WI38 (cell line): ENCODE results near the gene ZDHHC7.

Experiments
- H3K4me3 ChIP-seq: 2 replicates; pipeline ENCODE4 v1.5.1; 2011; ENCODE audit warnings: low read depth, mild to moderate bottlenecking, control low read depth, low read length
- TF ChIP-seq, protein P1 (sequence below): IDR thresholded peaks from 2 replicates; pipeline ENCODE4 v1.5.1; 2012; ENCODE audit warnings: low read depth, mild to moderate bottlenecking, control low read depth, low read length

Gene ZDHHC7

DNA sequence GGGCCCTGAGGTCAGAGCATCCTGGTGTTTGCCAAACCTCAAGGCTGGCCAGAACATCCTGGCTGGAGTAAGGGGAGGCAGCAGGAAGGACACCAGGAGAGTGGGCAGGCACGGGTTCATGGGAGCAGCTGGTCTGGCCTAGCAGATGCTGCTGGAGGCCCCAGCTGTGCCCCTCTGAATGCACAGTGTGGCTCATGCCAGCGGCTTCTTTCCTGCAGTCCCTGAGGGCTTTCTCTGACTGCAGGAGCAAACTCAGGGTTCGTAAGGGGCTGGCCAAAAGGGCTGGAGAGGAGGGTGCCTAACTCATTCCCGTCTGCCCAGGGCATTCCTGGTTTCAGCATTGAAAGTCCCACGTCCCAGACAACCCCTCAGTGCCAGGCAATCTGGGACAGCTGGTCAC lies 78.7 kb downstream of the ZDHHC7 start:
- no peak overlapping the region for H3K4me3 ChIP-seq
- TF ChIP-seq, protein P1, sequence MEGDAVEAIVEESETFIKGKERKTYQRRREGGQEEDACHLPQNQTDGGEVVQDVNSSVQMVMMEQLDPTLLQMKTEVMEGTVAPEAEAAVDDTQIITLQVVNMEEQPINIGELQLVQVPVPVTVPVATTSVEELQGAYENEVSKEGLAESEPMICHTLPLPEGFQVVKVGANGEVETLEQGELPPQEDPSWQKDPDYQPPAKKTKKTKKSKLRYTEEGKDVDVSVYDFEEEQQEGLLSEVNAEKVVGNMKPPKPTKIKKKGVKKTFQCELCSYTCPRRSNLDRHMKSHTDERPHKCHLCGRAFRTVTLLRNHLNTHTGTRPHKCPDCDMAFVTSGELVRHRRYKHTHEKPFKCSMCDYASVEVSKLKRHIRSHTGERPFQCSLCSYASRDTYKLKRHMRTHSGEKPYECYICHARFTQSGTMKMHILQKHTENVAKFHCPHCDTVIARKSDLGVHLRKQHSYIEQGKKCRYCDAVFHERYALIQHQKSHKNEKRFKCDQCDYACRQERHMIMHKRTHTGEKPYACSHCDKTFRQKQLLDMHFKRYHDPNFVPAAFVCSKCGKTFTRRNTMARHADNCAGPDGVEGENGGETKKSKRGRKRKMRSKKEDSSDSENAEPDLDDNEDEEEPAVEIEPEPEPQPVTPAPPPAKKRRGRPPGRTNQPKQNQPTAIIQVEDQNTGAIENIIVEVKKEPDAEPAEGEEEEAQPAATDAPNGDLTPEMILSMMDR, result no peak

DNA sequence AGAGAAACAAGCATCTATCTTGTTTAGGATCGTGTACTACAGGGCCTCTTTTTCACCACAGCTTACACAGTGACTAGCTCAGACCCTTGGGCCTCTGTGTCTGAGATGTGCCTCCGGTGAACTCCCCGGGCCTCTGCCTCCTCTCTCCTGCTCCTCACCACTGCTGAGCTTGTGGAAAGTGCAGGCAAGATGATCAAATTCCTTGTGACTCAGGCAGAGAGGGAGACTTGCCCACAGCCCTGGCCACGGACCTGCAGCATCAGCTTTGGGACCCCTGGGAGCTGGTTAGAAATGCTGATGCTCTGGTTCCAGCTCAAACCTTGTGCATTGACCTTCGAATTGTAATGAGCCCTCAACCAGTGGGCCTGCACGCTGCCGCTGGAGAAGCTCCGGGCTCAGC lies 79.8 kb downstream of the ZDHHC7 start:
- no peak overlapping the region for H3K4me3 ChIP-seq
- TF ChIP-seq, protein P1, result no peak

DNA sequence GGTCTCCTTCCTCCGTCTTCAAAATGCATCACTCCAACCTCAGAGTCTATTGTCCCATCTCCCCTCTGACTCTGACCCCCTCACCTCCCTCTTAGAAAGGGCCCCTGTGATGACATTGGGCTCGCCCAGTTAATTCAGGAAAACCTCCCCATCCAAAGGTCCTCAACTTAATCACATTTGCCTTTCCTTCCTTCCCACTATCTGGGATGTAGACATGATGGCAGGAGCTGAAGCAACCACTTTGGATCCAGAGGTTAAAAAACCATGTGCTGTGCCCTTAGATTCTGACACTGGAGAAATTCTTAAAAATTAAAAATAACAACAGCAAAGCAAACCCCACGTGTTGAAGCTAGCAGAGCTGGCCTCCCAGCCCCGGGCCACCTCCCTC lies 80.2 kb downstream of the ZDHHC7 start:
- no peak overlapping the region for H3K4me3 ChIP-seq
- TF ChIP-seq, protein P1, result no peak

DNA sequence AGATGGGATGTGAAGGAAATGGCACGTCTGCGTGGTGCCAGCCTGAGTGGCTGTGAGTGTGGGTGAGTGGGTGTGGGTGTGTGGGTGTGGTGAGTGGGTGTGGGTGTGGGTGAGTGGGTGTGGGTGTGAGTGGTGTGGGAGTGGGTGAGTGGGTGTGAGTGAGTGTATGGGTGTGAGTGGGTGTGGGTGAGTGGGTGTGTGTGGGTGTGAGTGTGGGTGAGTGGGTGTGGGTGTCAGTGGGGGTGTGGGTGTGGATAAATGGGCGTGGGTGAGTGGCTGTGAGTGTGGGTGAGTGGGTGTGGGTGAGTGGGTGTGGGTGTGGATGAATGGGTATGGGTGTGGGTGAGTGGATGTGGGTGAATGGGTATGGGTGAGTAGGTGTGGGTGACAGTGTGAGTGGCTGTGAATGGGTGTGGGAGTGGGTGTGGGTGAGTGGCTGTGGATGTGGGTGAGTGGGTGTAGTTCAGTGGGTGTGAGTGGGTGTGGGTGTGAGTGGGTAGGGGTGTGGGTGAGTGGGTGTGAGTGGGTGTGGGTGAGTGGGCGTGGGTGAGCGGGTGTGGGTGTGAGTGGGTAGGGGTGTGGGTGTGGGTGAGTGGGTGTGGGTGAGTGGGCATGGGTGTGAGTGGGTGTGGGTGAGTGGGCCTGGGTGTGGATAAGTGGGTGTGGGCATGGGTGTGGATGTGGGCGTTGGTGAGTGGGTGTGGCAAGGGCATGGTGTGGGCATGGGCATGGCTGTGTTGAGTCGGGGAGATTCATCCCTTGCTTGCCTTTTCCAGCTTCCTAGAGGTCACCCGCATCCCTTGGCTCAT lies 80.8 kb downstream of the ZDHHC7 start:
- TF ChIP-seq, protein P1, result no peak
- H3K4me3 ChIP-seq, result no peak overlapping the region

DNA sequence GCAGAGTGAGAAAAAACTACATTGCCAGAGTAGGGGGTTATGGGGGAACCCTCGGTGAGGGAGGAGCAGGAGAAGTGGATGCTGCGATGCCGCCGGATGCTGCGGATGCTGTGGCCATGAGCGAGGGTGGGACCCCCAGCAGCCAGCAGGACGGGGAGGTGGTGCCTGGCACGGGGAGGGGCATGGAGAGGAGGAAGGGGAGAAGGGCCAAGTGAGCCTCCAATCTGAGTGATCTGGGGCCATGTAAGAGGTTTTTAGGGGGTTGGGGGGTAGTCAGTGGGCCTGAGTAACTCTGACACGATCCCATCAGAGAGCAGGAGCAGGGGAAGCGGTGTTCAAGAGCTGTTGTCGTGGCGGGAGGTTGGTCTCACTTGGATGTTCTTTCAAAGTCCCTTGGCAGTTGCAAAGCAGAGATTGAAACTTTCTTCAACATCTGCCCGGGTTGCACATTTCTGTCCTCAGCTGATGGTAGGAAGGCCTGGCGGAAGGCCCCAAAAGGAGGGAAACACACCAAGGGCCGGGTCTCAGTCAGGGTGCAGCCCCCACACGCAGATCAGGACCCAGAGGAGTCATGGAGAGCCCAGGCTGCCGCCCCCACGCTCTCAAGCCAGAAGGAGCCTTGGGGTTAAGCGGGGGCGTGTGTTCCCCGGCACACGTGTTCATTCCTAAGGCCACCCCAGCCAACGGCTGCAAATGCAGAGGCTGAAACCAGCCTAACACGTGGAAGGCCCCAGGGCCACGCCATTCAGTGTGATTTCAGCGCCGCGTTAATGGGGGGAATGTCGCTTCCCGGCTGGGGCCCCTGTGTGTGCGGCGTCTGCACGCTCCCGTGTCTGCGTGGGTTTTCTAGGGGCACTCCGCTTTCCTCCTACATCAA lies 81.7 kb downstream of the ZDHHC7 start:
- TF ChIP-seq, protein P1, result no peak
- no peak overlapping the region for H3K4me3 ChIP-seq

DNA sequence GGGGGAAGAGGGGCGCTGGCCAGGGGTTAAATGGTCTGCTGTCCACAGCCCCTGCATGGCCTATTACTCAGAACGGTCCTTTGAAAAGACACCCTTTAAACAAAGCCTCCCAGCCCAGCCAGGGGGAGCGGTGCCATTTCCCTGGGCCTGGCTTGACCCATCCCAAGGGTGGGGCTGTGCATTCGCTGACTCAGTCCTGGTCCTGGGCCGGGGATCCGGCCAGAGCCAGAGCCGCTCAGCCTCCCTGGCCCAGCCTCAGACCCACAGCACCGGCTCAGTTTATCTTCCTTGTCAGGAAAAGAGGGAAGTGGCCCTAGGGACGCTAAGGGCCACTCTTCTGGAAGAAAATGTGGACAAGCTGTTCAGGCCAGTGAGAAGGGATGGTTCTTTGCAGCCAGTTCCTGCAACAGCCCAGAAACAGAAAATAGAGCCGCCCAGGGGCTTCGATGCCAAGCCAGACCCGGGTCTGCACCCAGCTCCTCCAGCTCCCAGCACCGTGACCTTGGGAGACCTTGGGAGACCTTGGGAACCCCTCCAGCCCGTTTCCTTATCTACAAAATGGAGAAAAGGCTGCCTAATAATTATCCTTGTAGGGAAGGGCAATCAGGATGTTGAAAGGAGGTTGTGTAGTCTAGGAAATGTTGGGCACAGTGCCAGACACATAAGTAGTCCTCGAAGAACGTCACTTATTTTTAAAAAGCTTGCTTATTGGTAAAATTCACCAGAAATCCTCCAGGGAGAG lies 82.5 kb downstream of the ZDHHC7 start:
- TF ChIP-seq, protein P1, result no peak
- H3K4me3 ChIP-seq, result no peak overlapping the region
